NCI-H187 (cell line): Measurements from ENCODE around the gene NHERF1.

Source experiments
- DNase-seq, 2 experiments: peaks; one replicate each; lab custom pipeline; 2025; lab: John Stamatoyannopoulos, UW

Gene NHERF1

GRCh38 chr17:74749279-74750038, 1.0 kb downstream of the NHERF1 start:
- DNase-seq = no peak

- DNase-seq = no peak
These were observed 1.6 kb downstream of the NHERF1 start for GRCh38 chr17:74750039-74750326.

GRCh38 chr17:74750327-74751069, 2.1 kb downstream of the NHERF1 start:
- DNase-seq = no peak

GRCh38 chr17:74752415-74752814, 4.0 kb downstream of the NHERF1 start:
- no peak for DNase-seq

- no peak for DNase-seq
These were observed 4.5 kb downstream of the NHERF1 start for GRCh38 chr17:74752822-74753401.

- DNase-seq = peak in 1 of 2 experiments; percentile 17
These were observed 6.4 kb downstream of the NHERF1 start for GRCh38 chr17:74754832-74755231.

- no peak for DNase-seq
These were observed 7.1 kb downstream of the NHERF1 start for GRCh38 chr17:74755533-74755932.

- DNase-seq = no peak
These were observed 8.5 kb downstream of the NHERF1 start for GRCh38 chr17:74756891-74757290.

- DNase-seq = no peak
These were observed 9.1 kb downstream of the NHERF1 start for GRCh38 chr17:74757502-74757901.

- DNase-seq = peak in 1 of 2 experiments; percentile 10
These were observed 9.8 kb downstream of the NHERF1 start for GRCh38 chr17:74757931-74758847.

- no peak for DNase-seq
These were observed 10.4 kb downstream of the NHERF1 start for GRCh38 chr17:74758848-74759168.

GRCh38 chr17:74759243-74759801, 10.9 kb downstream of the NHERF1 start:
- no peak for DNase-seq

GRCh38 chr17:74759941-74760340, 11.5 kb downstream of the NHERF1 start:
- DNase-seq = no peak

GRCh38 chr17:74760404-74761105, 12.1 kb downstream of the NHERF1 start:
- no peak for DNase-seq

GRCh38 chr17:74761419-74761818, 13.0 kb downstream of the NHERF1 start:
- DNase-seq = no peak

- DNase-seq = no peak
These were observed 13.5 kb downstream of the NHERF1 start for GRCh38 chr17:74761931-74762330.

- DNase-seq = no peak
These were observed 15.3 kb downstream of the NHERF1 start for GRCh38 chr17:74763565-74764387.

GRCh38 chr17:74764751-74765286, 16.4 kb downstream of the NHERF1 start:
- DNase-seq = no peak

- no peak for DNase-seq
These were observed 18.0 kb downstream of the NHERF1 start for GRCh38 chr17:74766413-74766812.

GRCh38 chr17:74767111-74767516, 18.7 kb downstream of the NHERF1 start:
- DNase-seq = no peak
